Liver (tissue), 9 donors: ENCODE results near the gene GRIP1. TPM values are rescaled to one million over a fixed set of nuclear protein-coding genes. Genes with fewer than 3 reads are reported as not detected.

Experiments
- DNase-seq: peaks from one replicate; pipeline ENCODE4 v3.0.0-alpha.2; 2017; ENCODE audit warnings: low spot score
- H3K27ac ChIP-seq, 2 donors: one replicate each; pipeline ENCODE4 v1.7.0; 2013; ENCODE audit warnings: inconsistent platforms in 2 of 2, low read length in 2 of 2, control low read depth in 1 of 2, low read depth in 1 of 2, mild to moderate bottlenecking in 1 of 2
- H3K27me3 ChIP-seq, 4 donors: one replicate each; pipeline versions ENCODE4 v1.6.1 to v1.7.0; 2013; ENCODE audit warnings: low read length in 3 of 4, inconsistent platforms in 1 of 4, mild to moderate bottlenecking in 1 of 4, moderate library complexity in 1 of 4; ENCODE audit not compliant: control insufficient read depth in 4 of 4, insufficient read depth in 4 of 4
- H3K36me3 ChIP-seq, 4 donors: one replicate each; pipeline versions ENCODE4 v1.6.1 to v1.7.0; 2013; ENCODE audit warnings: low read length in 3 of 4, mild to moderate bottlenecking in 3 of 4, low read depth in 1 of 4, moderate library complexity in 1 of 4; ENCODE audit not compliant: control insufficient read depth in 4 of 4, insufficient read depth in 3 of 4
- H3K4me1 ChIP-seq, 4 donors: one replicate each; pipeline versions ENCODE4 v1.6.1 to v1.7.0; 2013; ENCODE audit warnings: low read length in 3 of 4, mild to moderate bottlenecking in 3 of 4, moderate library complexity in 1 of 4; ENCODE audit not compliant: control insufficient read depth in 4 of 4, insufficient read depth in 4 of 4
- H3K4me3 ChIP-seq, 3 donors: one replicate each; pipeline versions ENCODE4 v1.6.1 to v1.7.0; 2013; ENCODE audit warnings: low read length in 3 of 3, control low read depth in 1 of 3, low read depth in 1 of 3, mild to moderate bottlenecking in 1 of 3
- H3K9ac ChIP-seq, 2 donors: one replicate each; pipeline ENCODE4 v1.7.0; 2013; ENCODE audit warnings: low read length in 2 of 2, mild to moderate bottlenecking in 2 of 2, moderate library complexity in 2 of 2, control low read depth in 1 of 2, low read depth in 1 of 2
- H3K9me3 ChIP-seq, 4 donors: one replicate each; pipeline versions ENCODE4 v1.6.1 to v1.7.0; 2013; ENCODE audit warnings: low read length in 3 of 4; ENCODE audit not compliant: control insufficient read depth in 4 of 4
- CTCF ChIP-seq: fragments of 150-350 bp; IDR thresholded peaks from 2 replicates; pipeline ENCODE4 v1.5.1; 2017; ENCODE audit warnings: improper control_type of control experiment, low read depth, low read length; ENCODE audit not compliant: missing input control
- EGR1 ChIP-seq, 2 donors: IDR thresholded peaks; 2 replicates each; pipeline ENCODE4 v1.6.1; 2016 to 2018; ENCODE audit warnings: antibody characterized with exemption in 2 of 2, low read depth in 2 of 2
- FOXA1 ChIP-seq: IDR thresholded peaks from 2 replicates; pipeline ENCODE4 v1.6.1; 2016; ENCODE audit warnings: antibody characterized with exemption
- FOXA2 ChIP-seq: IDR thresholded peaks from 2 replicates; pipeline ENCODE4 v1.6.1; 2016; ENCODE audit warnings: antibody characterized with exemption
- GABPA ChIP-seq, 2 donors: IDR thresholded peaks in 1 of 2; conservative IDR thresholded peaks in 1 of 2; 2 replicates each; pipeline ENCODE4 v1.6.1; 2016; ENCODE audit warnings: antibody characterized with exemption in 2 of 2, mild to moderate bottlenecking in 1 of 2, moderate library complexity in 1 of 2
- HNF4A ChIP-seq, 2 donors: conservative IDR thresholded peaks; 2 replicates each; pipeline ENCODE4 v1.6.1; 2016; ENCODE audit warnings: antibody characterized with exemption in 2 of 2, mild to moderate bottlenecking in 2 of 2
- HNF4G ChIP-seq: IDR thresholded peaks from 2 replicates; pipeline ENCODE4 v1.6.1; 2016; ENCODE audit warnings: antibody characterized with exemption
- JUND ChIP-seq, 2 donors: IDR thresholded peaks; 2 replicates each; pipeline ENCODE4 v1.6.1; 2016; ENCODE audit warnings: antibody characterized with exemption in 2 of 2
- MAX ChIP-seq: IDR thresholded peaks from 2 replicates; pipeline ENCODE4 v1.6.1; 2016; ENCODE audit warnings: antibody characterized with exemption
- NR2F2 ChIP-seq: IDR thresholded peaks from 2 replicates; pipeline ENCODE4 v1.6.1; 2016; ENCODE audit warnings: antibody characterized with exemption
- RAD21 ChIP-seq, 2 donors: IDR thresholded peaks; 2 replicates each; pipeline ENCODE4 v1.6.1; 2016; ENCODE audit warnings: antibody characterized with exemption in 2 of 2, mild to moderate bottlenecking in 2 of 2
- REST ChIP-seq: IDR thresholded peaks from 2 replicates; pipeline ENCODE4 v1.6.1; 2016; ENCODE audit warnings: antibody characterized with exemption, mild to moderate bottlenecking
- RXRA ChIP-seq, 2 donors: IDR thresholded peaks; 2 replicates each; pipeline ENCODE4 v1.6.1; 2017 to 2018; ENCODE audit warnings: antibody characterized with exemption in 2 of 2, mild to moderate bottlenecking in 1 of 2
- SP1 ChIP-seq: IDR thresholded peaks from 2 replicates; pipeline ENCODE4 v1.6.1; 2018; ENCODE audit warnings: antibody characterized with exemption, mild to moderate bottlenecking
- TAF1 ChIP-seq: conservative IDR thresholded peaks from 2 replicates; pipeline ENCODE4 v1.6.1; 2016; ENCODE audit warnings: antibody characterized with exemption, mild to moderate bottlenecking
- YY1 ChIP-seq: IDR thresholded peaks from 2 replicates; pipeline ENCODE4 v1.6.1; 2016; ENCODE audit warnings: antibody characterized with exemption, mild to moderate bottlenecking
- WGBS: extraction: QIAGEN DNeasy Blood & Tissue Kit; methylation state at CpG from one replicate; pipeline ENCODE4 v1.1.7; 2013; 5-methylcytosine and 5-hydroxymethylcytosine counted together
- polyA plus RNA-seq, 2 donors: library from polyadenylated mRNA; stranded (reverse) in 1 of 2; unstranded in 1 of 2; fragments of 200-250 nt in 1 of 2; fragments of >200 nt in 1 of 2; fragmentation: Nextera tagmentation in 1 of 2; extraction: Ambion mirVana in 1 of 2; gene quantifications; one replicate each; pipeline versions ENCODE4 v1.2.1 to v1.2.3, GENCODE V29; 2013 to 2015
- total RNA-seq, 2 donors: library from RNA; depleted of rRNA; stranded (reverse); fragments of >200 nt; gene quantifications; one replicate each; pipeline ENCODE4 v1.2.3, GENCODE V29; 2014
- TF ChIP-seq, protein P1 (sequence below): IDR thresholded peaks from 2 replicates; pipeline ENCODE4 v1.6.1; 2016; ENCODE audit warnings: antibody characterized with exemption
- TF ChIP-seq, protein P2 (sequence below): IDR thresholded peaks from 2 replicates; pipeline ENCODE4 v1.6.1; 2016; ENCODE audit warnings: antibody characterized with exemption
- donor health status: healthy.
- donor health status: healthy.
- donor health status: healthy.
- donor health status: healthy.
- donor health status: healthy.

The GRIP1 gene
- total and polyA plus RNA-seq, 4 donors, result 0.05 to 1.5 (median 0.24) TPM

DNA sequence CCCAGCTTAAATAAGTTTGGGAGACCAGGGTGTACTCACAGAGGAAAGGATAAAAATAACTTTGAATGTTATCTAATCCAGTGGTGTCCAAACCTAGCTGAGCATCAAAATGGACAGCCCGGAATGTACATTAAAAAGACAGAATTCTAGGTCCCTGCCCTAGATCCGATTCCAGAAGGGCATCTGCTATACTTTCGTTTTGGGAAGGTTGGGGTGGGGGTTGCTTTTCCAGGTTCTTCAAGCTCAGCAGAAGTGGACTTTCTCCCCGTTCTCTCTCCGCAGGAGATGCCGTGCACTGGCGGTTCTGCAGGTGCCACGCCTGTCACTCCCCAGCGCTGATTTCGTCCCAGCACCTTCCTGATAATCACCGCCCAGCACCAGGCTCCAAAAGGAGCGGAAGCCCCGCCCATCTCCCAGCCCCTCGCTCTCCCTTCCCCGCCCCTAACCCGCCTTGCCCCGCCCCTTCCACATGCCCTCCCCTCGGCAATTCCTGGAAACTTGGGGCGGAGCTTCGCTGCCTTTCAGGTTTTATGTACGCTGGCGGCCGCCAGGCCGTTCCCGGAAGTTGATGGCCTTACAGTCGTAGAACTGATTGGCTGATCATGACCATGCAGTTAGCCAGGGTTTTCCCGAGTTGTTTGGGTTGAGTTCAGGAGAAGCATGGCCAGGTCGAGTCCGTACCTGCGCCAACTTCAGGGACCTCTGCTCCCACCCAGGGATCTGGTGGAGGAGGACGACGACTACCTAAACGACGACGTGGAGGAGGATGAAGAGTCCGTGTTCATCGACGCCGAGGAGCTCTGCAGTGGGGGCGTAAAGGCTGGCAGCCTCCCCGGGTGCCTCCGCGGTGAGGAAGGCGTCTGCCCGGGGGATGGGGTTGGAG, 376.7 kb downstream of the GRIP1 start, which contains the start of gene HELB:
Gene HELB (plus strand): TSS at position 550 of the 883 bp plus-strand sequence. CDS start 111 bp downstream, at position 661.
- peak; percentile 99 for DNase-seq
- peaks cover 0 to 5% (median 0%) of the 10 kb centered on the region in 4 donors for H3K36me3 ChIP-seq
- peak within 1 kb of the TSS; percentile 62 to 97 (median 90) for H3K4me3 ChIP-seq
- H3K4me1 ChIP-seq, result peaks cover 2 to 12% (median 3%) of the 10 kb centered on the region in 4 donors
- peak; percentile 79 to 81 for TF ChIP-seq RXRA (IDR thresholded peaks at IDR 0.05)
- no peak for TF ChIP-seq NR2F2
- no peak for TF ChIP-seq FOXA2
- peak; percentile 88 for TF ChIP-seq YY1
- peak; percentile 81 for TF ChIP-seq SP1
- TF ChIP-seq MAX, result peak; percentile 97
- TF ChIP-seq RAD21 (IDR thresholded peaks at IDR 0.05), result peak in 1 of 2 donors; percentile 36
- TF ChIP-seq GABPA (IDR thresholded peaks at IDR 0.05 in 1 of 2, conservative IDR thresholded peaks at IDR 0.05 in 1 of 2), result peak; percentile 29 to 88
- TF ChIP-seq HNF4A (conservative IDR thresholded peaks at IDR 0.05), result peak; percentile 4 to 40
- peak; percentile 53 for TF ChIP-seq REST
- TF ChIP-seq TAF1, result peak; percentile 64
- TF ChIP-seq EGR1 (IDR thresholded peaks at IDR 0.05; ENCODE audit: low read depth in 2 of 2), result peak in 1 of 2 donors; percentile 81
- TF ChIP-seq, protein P1, sequence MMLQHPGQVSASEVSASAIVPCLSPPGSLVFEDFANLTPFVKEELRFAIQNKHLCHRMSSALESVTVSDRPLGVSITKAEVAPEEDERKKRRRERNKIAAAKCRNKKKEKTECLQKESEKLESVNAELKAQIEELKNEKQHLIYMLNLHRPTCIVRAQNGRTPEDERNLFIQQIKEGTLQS, result no peak
- peak; percentile 37 for TF ChIP-seq FOXA1
- TF ChIP-seq HNF4G, result no peak
- no peak for TF ChIP-seq JUND (IDR thresholded peaks at IDR 0.05)
- peak; percentile 11 for TF ChIP-seq CTCF
- TF ChIP-seq, protein P2, sequence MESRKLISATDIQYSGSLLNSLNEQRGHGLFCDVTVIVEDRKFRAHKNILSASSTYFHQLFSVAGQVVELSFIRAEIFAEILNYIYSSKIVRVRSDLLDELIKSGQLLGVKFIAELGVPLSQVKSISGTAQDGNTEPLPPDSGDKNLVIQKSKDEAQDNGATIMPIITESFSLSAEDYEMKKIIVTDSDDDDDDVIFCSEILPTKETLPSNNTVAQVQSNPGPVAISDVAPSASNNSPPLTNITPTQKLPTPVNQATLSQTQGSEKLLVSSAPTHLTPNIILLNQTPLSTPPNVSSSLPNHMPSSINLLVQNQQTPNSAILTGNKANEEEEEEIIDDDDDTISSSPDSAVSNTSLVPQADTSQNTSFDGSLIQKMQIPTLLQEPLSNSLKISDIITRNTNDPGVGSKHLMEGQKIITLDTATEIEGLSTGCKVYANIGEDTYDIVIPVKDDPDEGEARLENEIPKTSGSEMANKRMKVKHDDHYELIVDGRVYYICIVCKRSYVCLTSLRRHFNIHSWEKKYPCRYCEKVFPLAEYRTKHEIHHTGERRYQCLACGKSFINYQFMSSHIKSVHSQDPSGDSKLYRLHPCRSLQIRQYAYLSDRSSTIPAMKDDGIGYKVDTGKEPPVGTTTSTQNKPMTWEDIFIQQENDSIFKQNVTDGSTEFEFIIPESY, result peak; percentile 81
- H3K9ac ChIP-seq, result peak within 1 kb of the TSS; percentile 40 to 90
- peak within 1 kb of the TSS; percentile 80 to 81 for H3K27ac ChIP-seq
- no peaks in the 10 kb centered on the region for H3K9me3 ChIP-seq
- WGBS, result under 1% methylated on average over 45 of the region's 45 CpGs
- H3K27me3 ChIP-seq, result no peaks in the 10 kb centered on the region
